K562 (cell line): ENCODE measurements around the gene CPE.
"Not testable (repeated sequence)": the region's sequence is repeated elsewhere in the genome, so short reads cannot be mapped to it uniquely, and the experiment has no call there.

Source experiments
- CTCF ChIP-seq, 3 experiments: IDR thresholded peaks in 2 of 3; conservative IDR thresholded peaks in 1 of 3; 2 replicates each; pipeline ENCODE4 v1.5.1; 2011 to 2012; ENCODE audit warnings: low read length in 3 of 3, mild to moderate bottlenecking in 3 of 3, control low read depth in 2 of 3, improper control_type of control experiment in 1 of 3, inconsistent platforms in 1 of 3, low read depth in 1 of 3, mixed read lengths in 1 of 3, moderate library complexity in 1 of 3; ENCODE audit not compliant: insufficient read depth in 2 of 3
- ESRRA ChIP-seq: fragments of 450-650 bp; IDR thresholded peaks from 2 replicates; pipeline ENCODE4 v1.6.1; 2014; ENCODE audit warnings: low read depth, mild to moderate bottlenecking, moderate library complexity, borderline replicate concordance
- KLF6 ChIP-seq: fragments of 250-450 bp; sonication (Bioruptor Pico); IDR thresholded peaks from 2 replicates; pipeline ENCODE4 v1.4.0; 2020; ENCODE audit warnings: mild to moderate bottlenecking, moderate library complexity, borderline replicate concordance
- LEF1 ChIP-seq: fragments of 450-650 bp; IDR thresholded peaks from 2 replicates; pipeline ENCODE4 v1.6.1; 2016; ENCODE audit warnings: mild to moderate bottlenecking
- NFATC3 ChIP-seq: fragments of 450-650 bp; IDR thresholded peaks from 2 replicates; pipeline ENCODE4 v1.6.1; 2017; ENCODE audit warnings: mild to moderate bottlenecking
- PHTF2 ChIP-seq: fragments of 250-450 bp; sonication (Bioruptor Pico); IDR thresholded peaks from 2 replicates; pipeline ENCODE4 v1.5.0; 2021; ENCODE audit warnings: mild to moderate bottlenecking
- POLR2A ChIP-seq: fragments of 450-650 bp; conservative IDR thresholded peaks from 2 replicates; pipeline ENCODE4 v1.6.1; 2016
- TFE3 ChIP-seq: fragments of 450-650 bp; formaldehyde crosslinking; IDR thresholded peaks from 2 replicates; pipeline ENCODE4 v1.4.0; 2020; ENCODE audit warnings: mild to moderate bottlenecking, mixed read lengths
- ZNF239 ChIP-seq: fragments of 250-450 bp; sonication (Bioruptor Pico); IDR thresholded peaks from 2 replicates; pipeline ENCODE4 v1.4.0; 2020; ENCODE audit warnings: mild to moderate bottlenecking
- ZNF24 ChIP-seq: fragments of 450-650 bp; IDR thresholded peaks from 2 replicates; pipeline ENCODE4 v1.6.1; 2016
- ZNF830 ChIP-seq: fragments of 250-450 bp; sonication (Bioruptor Pico); IDR thresholded peaks from 2 replicates; pipeline ENCODE4 v1.5.0; 2021; ENCODE audit warnings: mild to moderate bottlenecking
- ZSCAN29 ChIP-seq: fragments of 450-650 bp; IDR thresholded peaks from 2 replicates; pipeline ENCODE4 v1.6.1; 2017
- TF ChIP-seq, protein P1 (sequence below): fragments of 150-350 bp; conservative IDR thresholded peaks from 2 replicates; pipeline ENCODE4 v1.6.1; 2014; ENCODE audit warnings: low read length
- TF ChIP-seq, protein P2 (sequence below): fragments of 450-650 bp; conservative IDR thresholded peaks from 2 replicates; pipeline ENCODE4 v1.6.1; 2016; ENCODE audit warnings: missing genetic modification characterization, low read depth, mild to moderate bottlenecking, missing compliant biosample characterization, moderate library complexity

DNA sequence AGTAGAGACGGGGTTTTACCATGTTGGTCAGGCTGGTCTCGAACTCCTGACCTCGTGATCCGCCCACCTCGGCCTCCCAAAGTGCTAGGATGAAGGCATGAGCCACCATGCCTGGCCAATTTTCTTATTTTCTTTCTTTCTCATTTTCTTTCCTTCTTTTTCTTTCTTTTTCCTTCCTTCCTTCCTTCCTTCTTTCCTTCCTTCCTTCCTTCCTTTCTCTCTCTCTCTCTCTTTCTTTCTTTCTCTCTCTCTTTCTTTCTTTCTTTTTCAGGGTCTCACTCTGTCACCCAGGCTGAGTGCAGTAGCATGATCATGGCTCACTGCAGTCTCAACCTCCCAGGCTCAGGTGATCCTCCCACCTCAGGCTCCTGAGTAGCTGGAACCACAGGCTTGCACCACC lies 74.3 kb downstream of the CPE start:
- TF ChIP-seq, protein P1, sequence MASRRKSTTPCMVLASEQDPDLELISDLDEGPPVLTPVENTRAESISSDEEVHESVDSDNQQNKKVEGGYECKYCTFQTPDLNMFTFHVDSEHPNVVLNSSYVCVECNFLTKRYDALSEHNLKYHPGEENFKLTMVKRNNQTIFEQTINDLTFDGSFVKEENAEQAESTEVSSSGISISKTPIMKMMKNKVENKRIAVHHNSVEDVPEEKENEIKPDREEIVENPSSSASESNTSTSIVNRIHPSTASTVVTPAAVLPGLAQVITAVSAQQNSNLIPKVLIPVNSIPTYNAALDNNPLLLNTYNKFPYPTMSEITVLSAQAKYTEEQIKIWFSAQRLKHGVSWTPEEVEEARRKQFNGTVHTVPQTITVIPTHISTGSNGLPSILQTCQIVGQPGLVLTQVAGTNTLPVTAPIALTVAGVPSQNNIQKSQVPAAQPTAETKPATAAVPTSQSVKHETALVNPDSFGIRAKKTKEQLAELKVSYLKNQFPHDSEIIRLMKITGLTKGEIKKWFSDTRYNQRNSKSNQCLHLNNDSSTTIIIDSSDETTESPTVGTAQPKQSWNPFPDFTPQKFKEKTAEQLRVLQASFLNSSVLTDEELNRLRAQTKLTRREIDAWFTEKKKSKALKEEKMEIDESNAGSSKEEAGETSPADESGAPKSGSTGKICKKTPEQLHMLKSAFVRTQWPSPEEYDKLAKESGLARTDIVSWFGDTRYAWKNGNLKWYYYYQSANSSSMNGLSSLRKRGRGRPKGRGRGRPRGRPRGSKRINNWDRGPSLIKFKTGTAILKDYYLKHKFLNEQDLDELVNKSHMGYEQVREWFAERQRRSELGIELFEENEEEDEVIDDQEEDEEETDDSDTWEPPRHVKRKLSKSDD = not testable (repeated sequence)
- TF ChIP-seq, protein P2, sequence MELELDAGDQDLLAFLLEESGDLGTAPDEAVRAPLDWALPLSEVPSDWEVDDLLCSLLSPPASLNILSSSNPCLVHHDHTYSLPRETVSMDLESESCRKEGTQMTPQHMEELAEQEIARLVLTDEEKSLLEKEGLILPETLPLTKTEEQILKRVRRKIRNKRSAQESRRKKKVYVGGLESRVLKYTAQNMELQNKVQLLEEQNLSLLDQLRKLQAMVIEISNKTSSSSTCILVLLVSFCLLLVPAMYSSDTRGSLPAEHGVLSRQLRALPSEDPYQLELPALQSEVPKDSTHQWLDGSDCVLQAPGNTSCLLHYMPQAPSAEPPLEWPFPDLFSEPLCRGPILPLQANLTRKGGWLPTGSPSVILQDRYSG = not testable (repeated sequence)
- TF ChIP-seq ZNF24; POLR2A; CTCF (IDR thresholded peaks at IDR 0.05 in 2 of 3, conservative IDR thresholded peaks at IDR 0.05 in 1 of 3; ENCODE audit: insufficient read depth in 2 of 3, low read depth in 1 of 3, low read length in 3 of 3); ZNF239 (CRISPR knock-in tag); LEF1; TFE3 (CRISPR knock-in tag); KLF6 (CRISPR knock-in tag); PHTF2 (CRISPR knock-in tag); ZNF830; ZSCAN29; ESRRA; NFATC3: not testable (repeated sequence)
